Chondrocyte (in vitro differentiated cells): Measurements from ENCODE around the gene TMEM8B. TPM values are rescaled to one million over a fixed set of nuclear protein-coding genes. Genes with fewer than 3 reads are reported as not detected.
A peak's percentile ranks its signal among the peaks of the same experiment; 100 is the strongest.

Source experiments
- DNase-seq: peaks from one replicate; pipeline ENCODE4 v3.0.0; 2021; ENCODE audit warnings: mixed read lengths, low spot score
- H3K27ac Mint-ChIP-seq: one replicate; pipeline ENCODE4 v1.8.0; 2021; ENCODE audit warnings: mild to moderate bottlenecking, moderate library complexity, mixed read lengths; ENCODE audit not compliant: unreplicated experiment
- H3K27me3 Mint-ChIP-seq: 2 replicates; pipeline ENCODE4 v1.8.0; 2021; ENCODE audit warnings: low read depth, mixed read lengths
- H3K36me3 Mint-ChIP-seq: 2 replicates; pipeline ENCODE4 v1.8.0; 2021; ENCODE audit warnings: low read depth, mixed read lengths
- H3K4me1 Mint-ChIP-seq: 2 replicates; pipeline ENCODE4 v1.8.0; 2021; ENCODE audit warnings: low read depth, mild to moderate bottlenecking, mixed read lengths
- H3K4me3 Mint-ChIP-seq: one replicate; pipeline ENCODE4 v1.8.0; 2021; ENCODE audit warnings: mild to moderate bottlenecking, moderate library complexity, mixed read lengths; ENCODE audit not compliant: unreplicated experiment
- H3K9me3 Mint-ChIP-seq: 2 replicates; pipeline ENCODE4 v1.8.0; 2021; ENCODE audit warnings: low read depth, mixed read lengths
- CTCF ChIP-seq: fragments of 200-600 bp; sonication (generic); IDR thresholded peaks from 2 replicates; pipeline ENCODE4 v1.5.0; 2021; ENCODE audit warnings: antibody characterized with exemption, mild to moderate bottlenecking, moderate library complexity
- total RNA-seq: library from RNA; stranded (reverse); gene quantifications from 3 replicates; pipeline ENCODE4 v1.2.1, GENCODE V29; 2021

TMEM8B gene
- total RNA-seq, 1 donor from 2014 or later: 18.2 TPM

GRCh38 chr9:35898337-35898736 lies 69.3 kb downstream of the TMEM8B start:
- no peaks in the 10 kb centered on the region for H3K27me3 Mint-ChIP-seq
- no peak for DNase-seq
- H3K9me3 Mint-ChIP-seq: no peaks in the 10 kb centered on the region
- no peaks in the 10 kb centered on the region for H3K36me3 Mint-ChIP-seq
- no peak for TF ChIP-seq CTCF
- no peak overlapping the region for H3K27ac Mint-ChIP-seq
- H3K4me1 Mint-ChIP-seq: peaks cover 6% of the 10 kb centered on the region
- no peak overlapping the region for H3K4me3 Mint-ChIP-seq

GRCh38 chr9:35899021-35899420 lies 70.0 kb downstream of the TMEM8B start:
- no peaks in the 10 kb centered on the region for H3K36me3 Mint-ChIP-seq
- no peaks in the 10 kb centered on the region for H3K27me3 Mint-ChIP-seq
- DNase-seq: no peak
- H3K4me1 Mint-ChIP-seq: peaks cover 11% of the 10 kb centered on the region
- H3K4me3 Mint-ChIP-seq: no peak overlapping the region
- H3K9me3 Mint-ChIP-seq: no peaks in the 10 kb centered on the region
- H3K27ac Mint-ChIP-seq: no peak overlapping the region
- TF ChIP-seq CTCF: no peak

- no peaks in the 10 kb centered on the region for H3K9me3 Mint-ChIP-seq
- H3K36me3 Mint-ChIP-seq: no peaks in the 10 kb centered on the region
- DNase-seq: no peak
- peak; percentile 95 for TF ChIP-seq CTCF
- H3K27ac Mint-ChIP-seq: no peak overlapping the region
- H3K4me1 Mint-ChIP-seq: peaks cover 51% of the 10 kb centered on the region
- no peaks in the 10 kb centered on the region for H3K27me3 Mint-ChIP-seq
- H3K4me3 Mint-ChIP-seq: no peak overlapping the region
Observed at GRCh38 chr9:35903049-35903448, 74.0 kb downstream of the TMEM8B start.

GRCh38 chr9:35904338-35904737 lies 75.3 kb downstream of the TMEM8B start:
- no peak overlapping the region for H3K4me3 Mint-ChIP-seq
- no peak for DNase-seq
- H3K36me3 Mint-ChIP-seq: no peaks in the 10 kb centered on the region
- no peaks in the 10 kb centered on the region for H3K27me3 Mint-ChIP-seq
- peaks cover 64% of the 10 kb centered on the region for H3K4me1 Mint-ChIP-seq
- peak overlapping the region; percentile 75 for H3K27ac Mint-ChIP-seq
- H3K9me3 Mint-ChIP-seq: no peaks in the 10 kb centered on the region
- TF ChIP-seq CTCF: no peak

- H3K9me3 Mint-ChIP-seq: no peaks in the 10 kb centered on the region
- TF ChIP-seq CTCF: no peak
- H3K4me3 Mint-ChIP-seq: no peak overlapping the region
- H3K36me3 Mint-ChIP-seq: no peaks in the 10 kb centered on the region
- H3K27me3 Mint-ChIP-seq: no peaks in the 10 kb centered on the region
- H3K27ac Mint-ChIP-seq: peak overlapping the region; percentile 97
- H3K4me1 Mint-ChIP-seq: peaks cover 70% of the 10 kb centered on the region
- DNase-seq: no peak
Observed at GRCh38 chr9:35905051-35905781, 76.2 kb downstream of the TMEM8B start.
